ENCODE measurements around the gene NELFCD. TPM values are rescaled to one million over a fixed set of nuclear protein-coding genes. Genes with fewer than 3 reads are reported as not detected.

The NELFCD gene
- total RNA-seq, 1 experiment from 2014 or later: 144 TPM

DNA sequence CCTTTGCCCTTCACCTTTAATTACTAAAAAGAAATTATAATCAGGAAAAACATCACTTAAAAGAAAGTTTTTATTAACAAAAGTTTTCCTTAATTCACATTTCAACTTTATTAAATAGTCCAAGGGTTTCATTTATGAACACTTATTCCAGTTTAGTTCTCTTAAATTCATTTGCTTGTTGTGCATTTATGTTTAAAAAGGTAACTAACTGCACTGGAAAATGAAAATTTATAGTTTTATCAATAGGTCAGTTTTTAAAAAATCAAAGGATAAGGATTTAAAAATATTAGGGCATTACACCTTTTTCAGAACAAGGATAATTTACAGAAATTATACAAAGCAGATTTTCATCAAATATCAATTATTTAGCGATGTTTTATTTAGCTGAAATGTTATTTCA lies 52.0 kb downstream of the NELFCD start:
- BruUV-seq (replicated peaks): no TSS peak
- H3K27ac ChIP-seq (ENCODE audit: low read length): peak overlapping the region; percentile 68
- intact Hi-C loops (cut with micrococcal nuclease): loop anchor here (5.0 kb wide), 2 partner anchors 41 to 141 kb away; no protein-coding TSS in a partner anchor
- H3K9me3 ChIP-seq (ENCODE audit: low read length): no peaks in the 10 kb centered on the region
- ChIA-PET POLR2A (ENCODE audit: unreplicated experiment) (no interaction called here), CTCF (no interaction called here)
- H3K4me2 ChIP-seq (ENCODE audit: low read length): peak overlapping the region; percentile 86
- peaks cover 46% of the 10 kb centered on the region for H3K4me1 ChIP-seq (ENCODE audit: insufficient read depth, low read length)
- H3K9me2 ChIP-seq (replicated peaks; ENCODE audit: low read length): no peaks in the 10 kb centered on the region
- peaks cover 65% of the 10 kb centered on the region for H3K36me3 ChIP-seq (ENCODE audit: low read depth, low read length)
- DNase-seq (no peak), ATAC-seq (no peak)
- TF ChIP-seq, protein P1, sequence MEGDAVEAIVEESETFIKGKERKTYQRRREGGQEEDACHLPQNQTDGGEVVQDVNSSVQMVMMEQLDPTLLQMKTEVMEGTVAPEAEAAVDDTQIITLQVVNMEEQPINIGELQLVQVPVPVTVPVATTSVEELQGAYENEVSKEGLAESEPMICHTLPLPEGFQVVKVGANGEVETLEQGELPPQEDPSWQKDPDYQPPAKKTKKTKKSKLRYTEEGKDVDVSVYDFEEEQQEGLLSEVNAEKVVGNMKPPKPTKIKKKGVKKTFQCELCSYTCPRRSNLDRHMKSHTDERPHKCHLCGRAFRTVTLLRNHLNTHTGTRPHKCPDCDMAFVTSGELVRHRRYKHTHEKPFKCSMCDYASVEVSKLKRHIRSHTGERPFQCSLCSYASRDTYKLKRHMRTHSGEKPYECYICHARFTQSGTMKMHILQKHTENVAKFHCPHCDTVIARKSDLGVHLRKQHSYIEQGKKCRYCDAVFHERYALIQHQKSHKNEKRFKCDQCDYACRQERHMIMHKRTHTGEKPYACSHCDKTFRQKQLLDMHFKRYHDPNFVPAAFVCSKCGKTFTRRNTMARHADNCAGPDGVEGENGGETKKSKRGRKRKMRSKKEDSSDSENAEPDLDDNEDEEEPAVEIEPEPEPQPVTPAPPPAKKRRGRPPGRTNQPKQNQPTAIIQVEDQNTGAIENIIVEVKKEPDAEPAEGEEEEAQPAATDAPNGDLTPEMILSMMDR (conservative IDR thresholded peaks at IDR 0.05; ENCODE audit: low read depth, low read length): no peak
- no peak for TF ChIP-seq EZH2 (IDR thresholded peaks at IDR 0.05; ENCODE audit: low read length, unreplicated experiment)
- no peak for TF ChIP-seq EZH2phosphoT487 (IDR thresholded peaks at IDR 0.05; ENCODE audit: borderline replicate concordance, low read length)
- peak overlapping the region; percentile 78; the same call in 1 of the 2 replicates for H2AFZ ChIP-seq (ENCODE audit: low read length)
- H3K27me3 ChIP-seq (ENCODE audit: low read length): no peaks in the 10 kb centered on the region
- no peaks in the 10 kb centered on the region for H3F3A ChIP-seq (ENCODE audit: low read length, unreplicated experiment)
- H3K9ac ChIP-seq (ENCODE audit: low read length): peak overlapping the region; percentile 95
- peaks cover 30% of the 10 kb centered on the region for H4K20me1 ChIP-seq (ENCODE audit: low read length)
- H3K79me2 ChIP-seq (ENCODE audit: low read length): peaks cover 82% of the 10 kb centered on the region
- peak overlapping the region; percentile 77 for H3K4me3 ChIP-seq (ENCODE audit: low read length)

DNA sequence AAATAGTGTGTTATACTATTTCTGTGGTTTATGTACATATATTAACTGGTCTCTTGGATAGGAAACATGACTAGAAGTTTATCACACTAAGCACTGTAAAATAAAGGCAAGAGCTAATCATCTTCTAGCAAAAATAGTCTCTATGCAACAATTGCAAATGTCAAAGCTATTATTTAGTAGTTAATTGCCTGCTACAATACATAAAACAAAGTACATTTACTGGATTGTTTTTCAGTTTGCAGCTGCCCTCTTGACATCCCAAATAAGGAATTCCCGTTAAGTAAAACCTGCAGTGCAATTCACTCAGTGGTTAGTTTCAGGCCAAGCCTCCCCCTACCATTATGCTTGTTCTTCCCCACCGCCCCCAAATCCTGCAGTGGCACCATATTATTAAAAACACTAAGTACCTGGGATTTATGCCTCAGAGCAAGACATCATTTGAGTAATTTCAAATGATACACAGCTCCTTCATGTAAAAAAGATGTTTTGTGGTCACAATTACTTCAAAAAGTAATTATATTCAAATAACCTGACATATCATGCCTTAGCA lies 52.6 kb downstream of the NELFCD start:
- ATAC-seq (no peak), DNase-seq (no peak)
- no peak overlapping the region for H3K27ac ChIP-seq (ENCODE audit: low read length)
- H4K20me1 ChIP-seq (ENCODE audit: low read length): peaks cover 28% of the 10 kb centered on the region
- ChIA-PET CTCF (no interaction called here), POLR2A (ENCODE audit: unreplicated experiment) (no interaction called here)
- no TSS peak for BruUV-seq (replicated peaks)
- no peaks in the 10 kb centered on the region for H3K9me2 ChIP-seq (replicated peaks; ENCODE audit: low read length)
- peaks cover 82% of the 10 kb centered on the region for H3K79me2 ChIP-seq (ENCODE audit: low read length)
- H3K4me3 ChIP-seq (ENCODE audit: low read length): peak overlapping the region; percentile 77; the same call in 1 of the 2 replicates
- peak overlapping the region; percentile 86 for H3K4me2 ChIP-seq (ENCODE audit: low read length)
- no peak for TF ChIP-seq EZH2 (IDR thresholded peaks at IDR 0.05; ENCODE audit: low read length, unreplicated experiment)
- TF ChIP-seq, protein P1 (conservative IDR thresholded peaks at IDR 0.05; ENCODE audit: low read depth, low read length): no peak
- TF ChIP-seq EZH2phosphoT487 (IDR thresholded peaks at IDR 0.05; ENCODE audit: borderline replicate concordance, low read length): no peak
- intact Hi-C loops (cut with micrococcal nuclease): loop anchor here (5.0 kb wide), 2 partner anchors 41 to 141 kb away; no protein-coding TSS in a partner anchor
- no peaks in the 10 kb centered on the region for H3F3A ChIP-seq (ENCODE audit: low read length, unreplicated experiment)
- peaks cover 64% of the 10 kb centered on the region for H3K36me3 ChIP-seq (ENCODE audit: low read depth, low read length)
- H3K4me1 ChIP-seq (ENCODE audit: insufficient read depth, low read length): peaks cover 40% of the 10 kb centered on the region
- no peaks in the 10 kb centered on the region for H3K9me3 ChIP-seq (ENCODE audit: low read length)
- no peaks in the 10 kb centered on the region for H3K27me3 ChIP-seq (ENCODE audit: low read length)
- H2AFZ ChIP-seq (ENCODE audit: low read length): no peak overlapping the region
- no peak overlapping the region for H3K9ac ChIP-seq (ENCODE audit: low read length)

DNA sequence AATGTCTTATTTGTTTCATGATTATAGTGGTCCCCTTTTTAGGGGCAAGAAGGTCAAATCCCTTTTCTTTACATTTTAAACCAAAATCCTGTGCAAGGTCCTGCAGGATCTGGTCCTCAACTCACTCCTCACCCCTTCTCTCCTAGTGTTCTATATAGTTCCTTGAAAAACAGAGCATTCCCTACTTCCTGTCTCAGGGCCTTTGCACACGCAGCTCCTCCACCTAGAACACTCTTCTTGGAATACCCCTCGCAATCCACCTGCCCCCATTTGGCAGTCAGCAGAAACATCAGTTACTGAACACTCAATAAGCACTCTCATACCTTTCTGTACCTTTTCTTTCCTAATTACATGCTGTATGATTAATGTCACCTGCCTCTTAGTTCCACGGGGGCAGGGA lies 54.3 kb downstream of the NELFCD start:
- Histone ChIP-seq H3K9me3 (ENCODE audit: low read length) (no peaks in the 10 kb centered on the region), H4K20me1 (ENCODE audit: low read length) (peaks cover 30% of the 10 kb centered on the region), H3K4me2 (ENCODE audit: low read length) (no peak overlapping the region), H3K36me3 (ENCODE audit: low read depth, low read length) (peaks cover 63% of the 10 kb centered on the region), H3K9ac (ENCODE audit: low read length) (no peak overlapping the region), H3K79me2 (ENCODE audit: low read length) (peaks cover 82% of the 10 kb centered on the region), H3K4me1 (ENCODE audit: insufficient read depth, low read length) (peaks cover 36% of the 10 kb centered on the region), H3K9me2 (replicated peaks; ENCODE audit: low read length) (no peaks in the 10 kb centered on the region), H2AFZ (ENCODE audit: low read length) (no peak overlapping the region), H3K4me3 (ENCODE audit: low read length) (no peak overlapping the region), H3K27ac (ENCODE audit: low read length) (no peak overlapping the region), H3K27me3 (ENCODE audit: low read length) (no peaks in the 10 kb centered on the region), H3F3A (ENCODE audit: low read length, unreplicated experiment) (no peaks in the 10 kb centered on the region)
- POLR2A ChIA-PET (ENCODE audit: unreplicated experiment): no interaction called here
- intact Hi-C loops (cut with micrococcal nuclease): no loop called here
- CTCF ChIA-PET: no interaction called here
- no peak for DNase-seq
- BruUV-seq (replicated peaks): no TSS peak
- TF ChIP-seq EZH2 (IDR thresholded peaks at IDR 0.05; ENCODE audit: low read length, unreplicated experiment) (no peak), EZH2phosphoT487 (IDR thresholded peaks at IDR 0.05; ENCODE audit: borderline replicate concordance, low read length) (no peak)
- TF ChIP-seq, protein P1 (conservative IDR thresholded peaks at IDR 0.05; ENCODE audit: low read depth, low read length): no peak
- ATAC-seq: no peak

Data from PC-3 (cell line).